EL (cell line): ENCODE data around the gene LOX.

Experiments
- DNase-seq: peaks from one replicate; pipeline ENCODE4 v3.0.0-alpha.2; 2016

LOX gene

DNA sequence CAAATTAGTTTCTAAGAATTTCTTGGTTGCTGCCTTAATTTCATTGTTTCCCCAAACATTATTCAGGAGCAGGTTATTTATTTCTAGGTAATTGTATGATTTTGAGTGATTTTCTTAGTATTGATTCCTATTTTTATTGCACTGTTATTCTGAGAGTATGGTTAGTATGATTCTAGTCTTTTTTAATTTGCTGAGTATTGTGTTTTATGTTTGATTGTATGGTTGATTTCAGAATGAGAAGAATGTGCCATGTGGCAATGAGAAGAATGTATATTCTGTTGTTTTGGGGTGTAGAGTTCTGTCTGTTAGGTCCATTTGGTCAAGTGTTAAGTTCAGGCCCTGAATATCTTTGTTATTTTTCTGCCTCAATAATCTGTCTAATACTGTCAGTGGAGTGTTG, 27.1 kb downstream of the LOX start:
- DNase-seq, result no peak

- no peak for DNase-seq
Observed at GRCh38 chr5:122040636-122041302, 37.3 kb downstream of the LOX start.

GRCh38 chr5:122036326-122036725, 41.7 kb downstream of the LOX start:
- DNase-seq, result no peak

DNA sequence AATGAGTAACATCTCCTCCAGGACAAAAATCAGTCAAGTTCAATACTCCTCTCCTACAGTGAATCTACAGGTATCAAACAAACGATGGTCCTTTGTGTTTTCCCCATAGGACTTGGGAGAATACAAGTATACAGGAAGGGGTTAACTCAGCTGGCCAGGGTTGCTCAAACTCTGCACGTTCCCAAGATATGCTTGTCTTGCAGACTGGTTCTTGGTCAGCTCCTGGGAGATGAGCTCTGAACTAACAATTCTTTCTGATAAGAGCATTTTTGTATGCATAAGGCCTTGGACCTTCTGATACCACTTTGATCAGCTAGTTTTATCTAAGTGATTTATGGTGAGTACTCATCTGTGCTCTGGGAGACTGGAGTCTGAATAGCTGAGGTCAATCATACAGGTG, 42.1 kb downstream of the LOX start:
- DNase-seq, result no peak

- no peak for DNase-seq
Observed at GRCh38 chr5:122031836-122032235, 46.2 kb downstream of the LOX start.

GRCh38 chr5:122030251-122030650, 47.8 kb downstream of the LOX start:
- DNase-seq, result no peak

- no peak for DNase-seq
Observed at GRCh38 chr5:122029818-122030217, 48.2 kb downstream of the LOX start.

GRCh38 chr5:122022966-122023365, 55.1 kb downstream of the LOX start:
- DNase-seq, result no peak

DNA sequence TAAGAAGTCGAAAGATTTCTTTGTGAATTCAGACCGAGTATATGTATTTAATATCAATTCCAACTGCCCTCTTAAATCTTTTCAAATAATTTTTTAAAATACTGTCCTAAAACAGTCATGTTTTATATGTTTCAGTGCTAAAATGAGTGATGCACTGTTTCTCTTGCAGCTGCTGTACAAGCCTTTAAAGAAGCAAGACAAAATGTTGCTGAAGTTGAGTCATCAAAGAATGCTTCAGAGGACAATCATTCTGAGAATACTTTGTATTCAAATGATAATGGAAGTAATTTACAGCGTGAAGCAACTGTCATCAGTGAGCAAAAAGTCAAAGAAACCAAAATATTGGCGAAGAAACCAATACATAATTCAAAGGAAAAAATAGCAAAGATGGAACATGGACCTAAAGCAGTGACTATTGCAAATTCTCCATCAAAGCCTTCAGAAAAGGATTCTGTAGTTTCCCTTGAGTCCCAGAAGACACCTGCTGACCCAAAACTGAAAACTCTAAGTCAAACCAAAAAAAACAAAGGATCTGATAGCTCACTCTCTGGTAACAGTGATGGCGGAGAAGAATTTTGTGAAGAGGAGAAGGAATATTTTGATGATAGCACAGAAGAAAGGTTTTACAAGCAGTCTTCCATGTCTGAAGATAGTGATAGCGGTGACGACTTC, 58.0 kb downstream of the LOX start:
- peak; percentile 19 for DNase-seq

GRCh38 chr5:122015471-122015870, 62.6 kb downstream of the LOX start:
- DNase-seq, result no peak

- no peak for DNase-seq
Observed at GRCh38 chr5:122014236-122014935, 63.7 kb downstream of the LOX start.
